ENCODE measurements around the gene RIN3.

GRCh38 chr14:92584816-92585215 lies 71.2 kb downstream of the RIN3 start:
- TF ChIP-seq, protein P1, sequence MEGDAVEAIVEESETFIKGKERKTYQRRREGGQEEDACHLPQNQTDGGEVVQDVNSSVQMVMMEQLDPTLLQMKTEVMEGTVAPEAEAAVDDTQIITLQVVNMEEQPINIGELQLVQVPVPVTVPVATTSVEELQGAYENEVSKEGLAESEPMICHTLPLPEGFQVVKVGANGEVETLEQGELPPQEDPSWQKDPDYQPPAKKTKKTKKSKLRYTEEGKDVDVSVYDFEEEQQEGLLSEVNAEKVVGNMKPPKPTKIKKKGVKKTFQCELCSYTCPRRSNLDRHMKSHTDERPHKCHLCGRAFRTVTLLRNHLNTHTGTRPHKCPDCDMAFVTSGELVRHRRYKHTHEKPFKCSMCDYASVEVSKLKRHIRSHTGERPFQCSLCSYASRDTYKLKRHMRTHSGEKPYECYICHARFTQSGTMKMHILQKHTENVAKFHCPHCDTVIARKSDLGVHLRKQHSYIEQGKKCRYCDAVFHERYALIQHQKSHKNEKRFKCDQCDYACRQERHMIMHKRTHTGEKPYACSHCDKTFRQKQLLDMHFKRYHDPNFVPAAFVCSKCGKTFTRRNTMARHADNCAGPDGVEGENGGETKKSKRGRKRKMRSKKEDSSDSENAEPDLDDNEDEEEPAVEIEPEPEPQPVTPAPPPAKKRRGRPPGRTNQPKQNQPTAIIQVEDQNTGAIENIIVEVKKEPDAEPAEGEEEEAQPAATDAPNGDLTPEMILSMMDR (IDR thresholded peaks at IDR 0.05): no peak
- TF ChIP-seq POLR2A (IDR thresholded peaks at IDR 0.05): no peak
